Nephron (organoid): Measurements from ENCODE around the gene OR10V1.
A peak's percentile ranks its signal among the peaks of the same experiment; 100 is the strongest.

Experiments
- H3K27ac Mint-ChIP-seq, 3 experiments: 2 replicates each; pipeline ENCODE4 v1.8.0; 2020; ENCODE audit warnings: mixed read lengths in 3 of 3, mild to moderate bottlenecking in 2 of 3, moderate library complexity in 1 of 3
- H3K27me3 Mint-ChIP-seq: 2 replicates; pipeline ENCODE4 v1.8.0; 2021; ENCODE audit warnings: low read depth, mild to moderate bottlenecking, moderate library complexity, mixed read lengths
- H3K36me3 Mint-ChIP-seq: 2 replicates; pipeline ENCODE4 v1.8.0; 2020; ENCODE audit warnings: low read depth, mixed read lengths
- H3K4me1 Mint-ChIP-seq: 2 replicates; pipeline ENCODE4 v1.8.0; 2020; ENCODE audit warnings: mixed read lengths
- H3K4me3 Mint-ChIP-seq, 3 experiments: 2 replicates each; pipeline ENCODE4 v1.8.0; 2020; ENCODE audit warnings: mild to moderate bottlenecking in 3 of 3, mixed read lengths in 3 of 3, moderate library complexity in 2 of 3
- H3K9me3 Mint-ChIP-seq: 2 replicates; pipeline ENCODE4 v1.8.0; 2020; ENCODE audit warnings: mixed read lengths
- CTCF ChIP-seq, 3 experiments: fragments of 200-600 bp; sonication (generic); IDR thresholded peaks; one replicate each; pipeline ENCODE4 v1.5.0; 2021; ENCODE audit warnings: antibody characterized with exemption in 3 of 3; ENCODE audit not compliant: unreplicated experiment in 3 of 3

Gene OR10V1

GRCh38 chr11:59724066-59724465 lies 10.4 kb upstream of the OR10V1 start:
- no peak overlapping the region for H3K4me3 Mint-ChIP-seq
- H3K9me3 Mint-ChIP-seq, result peaks cover 2% of the 10 kb centered on the region
- no peaks in the 10 kb centered on the region for H3K36me3 Mint-ChIP-seq
- no peak overlapping the region for H3K27ac Mint-ChIP-seq
- H3K27me3 Mint-ChIP-seq, result no peaks in the 10 kb centered on the region
- no peaks in the 10 kb centered on the region for H3K4me1 Mint-ChIP-seq
- TF ChIP-seq CTCF (IDR thresholded peaks at IDR 0.05; ENCODE audit: unreplicated experiment in 3 of 3), result no peak

- Mint-ChIP-seq H3K27ac (no peak overlapping the region), H3K36me3 (no peaks in the 10 kb centered on the region), H3K9me3 (no peaks in the 10 kb centered on the region), H3K27me3 (peaks cover 3% of the 10 kb centered on the region), H3K4me1 (no peaks in the 10 kb centered on the region), H3K4me3 (no peak overlapping the region)
- TF ChIP-seq CTCF (IDR thresholded peaks at IDR 0.05; ENCODE audit: unreplicated experiment in 3 of 3), result no peak
These were observed 5.9 kb upstream of the OR10V1 start for GRCh38 chr11:59719556-59719955.

GRCh38 chr11:59716051-59716450 lies 2.4 kb upstream of the OR10V1 start:
- no peak for TF ChIP-seq CTCF (IDR thresholded peaks at IDR 0.05; ENCODE audit: unreplicated experiment in 3 of 3)
- H3K4me3 Mint-ChIP-seq, result no peak overlapping the region

GRCh38 chr11:59710136-59710847 lies 3.4 kb downstream of the OR10V1 start:
- no peak for TF ChIP-seq CTCF (IDR thresholded peaks at IDR 0.05; ENCODE audit: unreplicated experiment in 3 of 3)
- H3K36me3 Mint-ChIP-seq, result no peaks in the 10 kb centered on the region
- peaks cover 6% of the 10 kb centered on the region for H3K27me3 Mint-ChIP-seq
- no peak overlapping the region for H3K4me3 Mint-ChIP-seq
- H3K27ac Mint-ChIP-seq, result no peak overlapping the region
- H3K9me3 Mint-ChIP-seq, result no peaks in the 10 kb centered on the region
- H3K4me1 Mint-ChIP-seq, result no peaks in the 10 kb centered on the region

More at GRCh38 chr11:59716051-59716450, 2.4 kb upstream of the OR10V1 start:
- Mint-ChIP-seq H3K36me3 (no peaks in the 10 kb centered on the region), H3K27me3 (peaks cover 10% of the 10 kb centered on the region), H3K27ac (no peak overlapping the region), H3K9me3 (no peaks in the 10 kb centered on the region), H3K4me1 (no peaks in the 10 kb centered on the region)

GRCh38 chr11:59708537-59708936 lies 5.1 kb downstream of the OR10V1 start:
- Mint-ChIP-seq H3K27me3 (peaks cover 5% of the 10 kb centered on the region), H3K27ac (no peak overlapping the region), H3K9me3 (no peaks in the 10 kb centered on the region), H3K4me1 (no peaks in the 10 kb centered on the region), H3K36me3 (no peaks in the 10 kb centered on the region), H3K4me3 (no peak overlapping the region)
- TF ChIP-seq CTCF (IDR thresholded peaks at IDR 0.05; ENCODE audit: unreplicated experiment in 3 of 3), result no peak

- Mint-ChIP-seq H3K27ac (peak overlapping the region; percentile 81 to 82 (median 82)), H3K9me3 (no peaks in the 10 kb centered on the region), H3K4me3 (no peak overlapping the region), H3K4me1 (no peaks in the 10 kb centered on the region), H3K27me3 (no peaks in the 10 kb centered on the region), H3K36me3 (no peaks in the 10 kb centered on the region)
- TF ChIP-seq CTCF (IDR thresholded peaks at IDR 0.05; ENCODE audit: unreplicated experiment in 3 of 3), result no peak
These were observed 6.3 kb downstream of the OR10V1 start for GRCh38 chr11:59707371-59707770.
